A673 (cell line): Measurements from ENCODE around the gene ADAMTS19. TPM values are rescaled to one million over a fixed set of nuclear protein-coding genes. Genes with fewer than 3 reads are reported as not detected.
A peak's percentile ranks its signal among the peaks of the same experiment; 100 is the strongest.

Experiments used
- BruUV-seq: library from RNA; stranded (reverse); fragments of 400-500 nt; replicated peaks from 2 replicates; lab custom pipeline; 2021; lab: Mats Ljungman, UMichigan
- CTCF ChIA-PET: fragments of 300-600 bp; sonication (Branson Sonifier 250); formaldehyde crosslinking; loops from one replicate; lab custom pipeline; 2022; ENCODE audit warnings: antibody characterized with exemption; lab: Charles Lee
- POLR2A ChIA-PET: fragments of 300-600 bp; sonication (Branson Sonifier 250); formaldehyde crosslinking; loops from one replicate; lab custom pipeline; 2022; ENCODE audit warnings: antibody characterized with exemption; ENCODE audit not compliant: low non-redundant PET; lab: Charles Lee
- DNase-seq: peaks from one replicate; pipeline ENCODE4 v3.0.0-alpha.2; 2015; ENCODE audit warnings: low spot score
- H3K27ac ChIP-seq: fragments of 200-600 bp; sonication (generic); 2 replicates; pipeline ENCODE4 v1.5.1; 2016; ENCODE audit warnings: mixed run types, low read depth, mild to moderate bottlenecking, mixed read lengths, antibody characterized with exemption, low read length; ENCODE audit not compliant: poor library complexity, severe bottlenecking
- H3K27me3 ChIP-seq: fragments of 200-600 bp; sonication (generic); replicated peaks from 2 replicates; pipeline ENCODE4 v1.6.1; 2017; ENCODE audit warnings: mixed run types, low read depth, mild to moderate bottlenecking, mixed read lengths, antibody characterized with exemption, low read length; ENCODE audit not compliant: insufficient read depth, poor library complexity
- H3K36me3 ChIP-seq: fragments of 200-600 bp; sonication (generic); 2 replicates; pipeline ENCODE4 v1.6.1; 2016; ENCODE audit warnings: mixed run types, mild to moderate bottlenecking, mixed read lengths, antibody characterized with exemption, low read length; ENCODE audit not compliant: insufficient read depth, poor library complexity, severe bottlenecking
- H3K4me1 ChIP-seq: fragments of 200-600 bp; sonication (generic); 2 replicates; pipeline ENCODE4 v1.6.1; 2017; ENCODE audit warnings: mixed run types, mild to moderate bottlenecking, mixed read lengths, antibody characterized with exemption, low read length; ENCODE audit not compliant: insufficient read depth, poor library complexity, severe bottlenecking
- H3K4me3 ChIP-seq: fragments of 200-600 bp; sonication (generic); 2 replicates; pipeline ENCODE4 v1.5.1; 2016; ENCODE audit warnings: low read depth, mixed run types, mild to moderate bottlenecking, mixed read lengths, low read length; ENCODE audit not compliant: poor library complexity, severe bottlenecking
- H3K9me3 ChIP-seq: fragments of 200-600 bp; sonication (generic); 2 replicates; pipeline ENCODE4 v1.6.1; 2016; ENCODE audit warnings: mixed run types, low read depth, mild to moderate bottlenecking, mixed read lengths, antibody characterized with exemption, low read length; ENCODE audit not compliant: poor library complexity, severe bottlenecking
- EZH2 ChIP-seq: fragments of 200-600 bp; sonication (generic); IDR thresholded peaks from 2 replicates; pipeline ENCODE4 v1.6.1; 2017; ENCODE audit warnings: borderline replicate concordance, low read depth, mild to moderate bottlenecking, mixed read lengths, antibody characterized with exemption, low read length; ENCODE audit not compliant: poor library complexity, severe bottlenecking
- intact Hi-C: fragments of 100-400 bp; cut with micrococcal nuclease; formaldehyde crosslinking; loops from one replicate; pipeline ENCODE4 v1.10.0; 2022; ENCODE audit not compliant: unreplicated experiment
- total RNA-seq: library from RNA; stranded (reverse); gene quantifications from 2 replicates; pipeline ENCODE4 v1.2.3, GENCODE V29; 2021
- TF ChIP-seq, protein P1 (sequence below): fragments of 300-800, 200-600 bp; sonication (generic); conservative IDR thresholded peaks from 2 replicates; pipeline ENCODE4 v1.5.1; 2017; ENCODE audit warnings: low read depth, mild to moderate bottlenecking, antibody characterized with exemption, low read length, moderate library complexity, mixed read lengths

The ADAMTS19 gene
- total RNA-seq, 1 experiment from 2014 or later = not detected

DNA sequence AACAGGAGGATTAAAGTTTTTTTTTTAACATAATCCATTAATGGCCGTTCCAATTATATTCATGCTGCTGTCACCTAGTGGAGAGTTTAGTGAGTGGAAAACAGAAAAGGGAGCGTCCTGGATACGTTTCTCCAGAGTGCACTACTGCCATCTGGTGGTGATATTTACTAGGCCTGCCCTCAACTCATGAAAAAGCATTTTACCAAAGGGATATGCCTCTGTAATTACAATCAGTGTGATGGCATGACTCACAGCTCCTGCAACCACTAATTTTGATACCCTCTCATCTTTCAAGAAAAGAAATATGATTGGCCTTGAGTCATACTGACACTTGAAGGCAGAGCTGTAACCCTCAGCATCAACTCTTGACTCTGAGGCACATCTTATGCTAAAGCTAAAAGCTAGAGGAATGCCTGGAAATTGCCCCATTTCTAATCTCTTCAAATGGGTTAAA is 307.9 kb downstream of the ADAMTS19 start:
- no peak overlapping the region for H3K27ac ChIP-seq
- no peaks in the 10 kb centered on the region for H3K4me1 ChIP-seq
- DNase-seq = peak; percentile 93
- no peaks in the 10 kb centered on the region for H3K36me3 ChIP-seq
- H3K27me3 ChIP-seq = peaks cover 4% of the 10 kb centered on the region
- ChIA-PET POLR2A (no interaction called here), CTCF (no interaction called here)
- BruUV-seq = no TSS peak
- no peaks in the 10 kb centered on the region for H3K9me3 ChIP-seq
- intact Hi-C loops = loop anchor here (1.0 to 5.0 kb wide), 6 partner anchors 104 to 1556 kb away; no protein-coding TSS in a partner anchor
- no peak overlapping the region for H3K4me3 ChIP-seq
- TF ChIP-seq, protein P1, sequence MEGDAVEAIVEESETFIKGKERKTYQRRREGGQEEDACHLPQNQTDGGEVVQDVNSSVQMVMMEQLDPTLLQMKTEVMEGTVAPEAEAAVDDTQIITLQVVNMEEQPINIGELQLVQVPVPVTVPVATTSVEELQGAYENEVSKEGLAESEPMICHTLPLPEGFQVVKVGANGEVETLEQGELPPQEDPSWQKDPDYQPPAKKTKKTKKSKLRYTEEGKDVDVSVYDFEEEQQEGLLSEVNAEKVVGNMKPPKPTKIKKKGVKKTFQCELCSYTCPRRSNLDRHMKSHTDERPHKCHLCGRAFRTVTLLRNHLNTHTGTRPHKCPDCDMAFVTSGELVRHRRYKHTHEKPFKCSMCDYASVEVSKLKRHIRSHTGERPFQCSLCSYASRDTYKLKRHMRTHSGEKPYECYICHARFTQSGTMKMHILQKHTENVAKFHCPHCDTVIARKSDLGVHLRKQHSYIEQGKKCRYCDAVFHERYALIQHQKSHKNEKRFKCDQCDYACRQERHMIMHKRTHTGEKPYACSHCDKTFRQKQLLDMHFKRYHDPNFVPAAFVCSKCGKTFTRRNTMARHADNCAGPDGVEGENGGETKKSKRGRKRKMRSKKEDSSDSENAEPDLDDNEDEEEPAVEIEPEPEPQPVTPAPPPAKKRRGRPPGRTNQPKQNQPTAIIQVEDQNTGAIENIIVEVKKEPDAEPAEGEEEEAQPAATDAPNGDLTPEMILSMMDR = peak; percentile 96
- no peak for TF ChIP-seq EZH2

DNA sequence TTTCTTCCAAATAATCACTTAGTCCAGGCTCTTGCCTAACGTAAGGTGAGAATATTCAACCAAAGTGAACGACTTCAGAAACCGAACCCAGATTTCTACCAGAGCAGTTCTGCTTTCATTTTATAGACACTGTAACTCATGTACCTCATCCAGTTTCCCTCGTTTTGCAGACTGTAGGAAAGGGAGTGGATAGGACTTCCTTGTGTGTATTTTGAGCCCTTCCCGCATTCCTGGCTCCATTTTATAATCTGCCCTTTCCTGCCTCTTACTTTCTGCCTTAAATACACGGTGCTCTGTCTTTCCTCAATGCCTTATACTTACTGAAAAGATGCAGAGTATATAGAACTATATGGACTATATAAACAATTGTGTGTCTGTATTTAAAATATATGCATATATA is 308.6 kb downstream of the ADAMTS19 start:
- Histone ChIP-seq H3K36me3 (no peaks in the 10 kb centered on the region), H3K27me3 (peaks cover 2% of the 10 kb centered on the region), H3K27ac (no peak overlapping the region), H3K4me1 (no peaks in the 10 kb centered on the region), H3K9me3 (no peaks in the 10 kb centered on the region), H3K4me3 (no peak overlapping the region)
- CTCF ChIA-PET = no interaction called here
- POLR2A ChIA-PET = no interaction called here
- no peak for DNase-seq
- no TSS peak for BruUV-seq
- intact Hi-C loops = loop anchor here (1.0 to 5.0 kb wide), 6 partner anchors 104 to 1556 kb away; no protein-coding TSS in a partner anchor
- TF ChIP-seq, protein P1 = no peak
- no peak for TF ChIP-seq EZH2

DNA sequence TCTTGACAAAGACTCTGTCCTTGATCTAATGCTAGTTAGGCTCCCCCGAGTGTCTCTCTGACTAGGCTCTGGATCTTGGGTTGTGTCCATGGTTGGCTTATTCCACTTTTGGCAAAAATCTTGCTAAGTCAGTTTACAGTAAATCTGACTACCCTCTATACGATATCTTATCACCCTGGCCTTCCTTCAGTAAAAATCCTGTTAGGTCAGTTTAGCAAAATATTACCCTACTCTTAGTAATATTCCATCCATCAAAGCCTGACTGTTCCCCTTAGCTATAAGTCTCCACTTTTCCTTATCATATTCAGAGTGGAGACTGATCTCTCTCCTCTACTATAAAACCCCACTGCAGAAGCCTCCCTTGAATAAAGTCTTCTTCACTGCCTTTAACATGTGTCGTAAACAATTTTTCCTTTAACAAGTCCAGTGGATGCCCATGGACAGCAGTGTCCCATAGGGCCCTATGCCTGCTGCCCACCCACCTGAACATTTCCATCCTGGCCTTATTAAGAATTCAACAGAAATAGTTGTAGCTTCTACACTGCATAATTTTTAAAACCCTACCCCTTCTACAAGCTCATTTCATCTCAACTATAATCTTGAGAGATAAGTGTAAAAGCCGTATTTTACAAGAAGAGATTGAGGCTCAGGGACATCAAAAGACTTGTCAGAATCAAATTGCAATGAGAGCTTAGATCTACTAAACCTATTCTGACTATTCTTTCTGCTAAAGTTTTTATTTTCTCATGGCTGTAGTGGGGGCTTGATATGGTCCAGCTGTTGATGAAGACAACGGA is 310.1 kb downstream of the ADAMTS19 start:
- BruUV-seq = no TSS peak
- DNase-seq = no peak
- no peaks in the 10 kb centered on the region for H3K4me1 ChIP-seq
- H3K27ac ChIP-seq = no peak overlapping the region
- H3K36me3 ChIP-seq = no peaks in the 10 kb centered on the region
- H3K27me3 ChIP-seq = peaks cover 3% of the 10 kb centered on the region
- intact Hi-C loops = loop anchor here (2.0 to 10.0 kb wide), 4 partner anchors 371 to 1645 kb away; no protein-coding TSS in a partner anchor
- TF ChIP-seq EZH2 = no peak
- TF ChIP-seq, protein P1 = no peak
- H3K9me3 ChIP-seq = no peaks in the 10 kb centered on the region
- POLR2A ChIA-PET = no interaction called here
- no peak overlapping the region for H3K4me3 ChIP-seq
- CTCF ChIA-PET = interaction anchor here (1.5 kb wide), 1 partner anchor 84 kb away, joined by 4 read pairs; no protein-coding TSS in a partner anchor
